Measurements from ENCODE around the gene YWHAB.

- no peak for TF ChIP-seq EZH2 (IDR thresholded peaks at IDR 0.05; ENCODE audit: borderline replicate concordance)
- TF ChIP-seq CTCF (IDR thresholded peaks at IDR 0.05; ENCODE audit: poor library complexity), result no peak
- no peak for TF ChIP-seq EZH2phosphoT487 (IDR thresholded peaks at IDR 0.05; ENCODE audit: low read depth, severe bottlenecking, unreplicated experiment)
Measured at GRCh38 chr20:44921447-44921846, 35.9 kb downstream of the YWHAB start.

Data from hepatocyte (in vitro differentiated cells).